ENCODE measurements around the gene UBE2I. TPM values are rescaled to one million over a fixed set of nuclear protein-coding genes. Genes with fewer than 3 reads are reported as not detected.

The UBE2I gene
- total RNA-seq, 2 experiments from 2014 or later: 122 to 323 TPM

- BruUV-seq (replicated peaks): no TSS peak
- POLR2A ChIA-PET: no interaction called here
- H3K36me3 ChIP-seq (ENCODE audit: insufficient read depth, low read length): no peaks in the 10 kb centered on the region
- no peaks in the 10 kb centered on the region for H3K9me2 ChIP-seq (ENCODE audit: insufficient read depth, low read length)
- TF ChIP-seq EZH2phosphoT487 (IDR thresholded peaks at IDR 0.05; ENCODE audit: borderline replicate concordance, low read depth, low read length): no peak
- TF ChIP-seq CTCF (conservative IDR thresholded peaks at IDR 0.05; ENCODE audit: low read length): no peak
- no peaks in the 10 kb centered on the region for H3K79me2 ChIP-seq (ENCODE audit: insufficient read depth, low read depth, low read length)
- peaks cover 31% of the 10 kb centered on the region for H3K4me1 ChIP-seq (ENCODE audit: insufficient read depth, low read length, poor library complexity, severe bottlenecking)
- no peak overlapping the region for H3K4me2 ChIP-seq (ENCODE audit: low read length)
- intact Hi-C loops (cut with micrococcal nuclease; ENCODE audit: unreplicated experiment): no loop called here
- no peaks in the 10 kb centered on the region for H3K9me3 ChIP-seq (ENCODE audit: low read length)
- H3K27ac ChIP-seq (ENCODE audit: low read depth, low read length, poor library complexity, severe bottlenecking): no peak overlapping the region
- H2AFZ ChIP-seq (ENCODE audit: low read length): no peak overlapping the region
- no peaks in the 10 kb centered on the region for H4K20me1 ChIP-seq (ENCODE audit: insufficient read depth, low read length)
- no peak overlapping the region for H3K4me3 ChIP-seq (ENCODE audit: low read depth, low read length, poor library complexity, severe bottlenecking)
- CTCF ChIA-PET (ENCODE audit: unreplicated experiment): no interaction called here
- no peak for DNase-seq (ENCODE audit: low spot score)
These were observed 24.6 kb downstream of the UBE2I start for GRCh38 chr16:1333854-1334700.

- ChIA-PET CTCF (ENCODE audit: unreplicated experiment) (no interaction called here), POLR2A (interaction anchor here (0.6 kb wide), 1 partner anchor 13 kb away, joined by 4 read pairs; no protein-coding TSS in a partner anchor)
- Histone ChIP-seq H2AFZ (ENCODE audit: low read length) (no peak overlapping the region), H3K4me1 (ENCODE audit: insufficient read depth, low read length, poor library complexity, severe bottlenecking) (peaks cover 31% of the 10 kb centered on the region), H3K79me2 (ENCODE audit: insufficient read depth, low read depth, low read length) (no peaks in the 10 kb centered on the region), H4K20me1 (ENCODE audit: insufficient read depth, low read length) (no peaks in the 10 kb centered on the region), H3K9me2 (ENCODE audit: insufficient read depth, low read length) (no peaks in the 10 kb centered on the region), H3K36me3 (ENCODE audit: insufficient read depth, low read length) (no peaks in the 10 kb centered on the region), H3K9me3 (ENCODE audit: low read length) (no peaks in the 10 kb centered on the region), H3K27ac (ENCODE audit: low read depth, low read length, poor library complexity, severe bottlenecking) (no peak overlapping the region), H3K4me3 (ENCODE audit: low read depth, low read length, poor library complexity, severe bottlenecking) (no peak overlapping the region), H3K4me2 (ENCODE audit: low read length) (no peak overlapping the region)
- TF ChIP-seq CTCF (conservative IDR thresholded peaks at IDR 0.05; ENCODE audit: low read length): no peak
- TF ChIP-seq EZH2phosphoT487 (IDR thresholded peaks at IDR 0.05; ENCODE audit: borderline replicate concordance, low read depth, low read length): no peak
- no peak for DNase-seq (ENCODE audit: low spot score)
- intact Hi-C loops (cut with micrococcal nuclease; ENCODE audit: unreplicated experiment): no loop called here
- BruUV-seq (replicated peaks): no TSS peak
These were observed 25.3 kb downstream of the UBE2I start for GRCh38 chr16:1334739-1335138.

Data from OCI-LY7 (cell line).